PC-3 (cell line): ENCODE results near the gene S100A16. TPM values are rescaled to one million over a fixed set of nuclear protein-coding genes. Genes with fewer than 3 reads are reported as not detected.

ENCODE experiments used
- ATAC-seq: fragments of 200-7000 bp; cut with Tn5 transposase; 2 replicates; pipeline ENCODE4 v1.9.1; 2020; ENCODE audit warnings: mild to moderate bottlenecking, moderate library complexity
- BruUV-seq: library from RNA; stranded (reverse); fragments of 400-500 nt; replicated peaks from 2 replicates; lab custom pipeline; 2021; lab: Mats Ljungman, UMichigan
- CTCF ChIA-PET: fragments of 300-600 bp; sonication (Branson Sonifier 250); formaldehyde crosslinking; loops from one replicate; lab custom pipeline; 2022; ENCODE audit warnings: antibody characterized with exemption; lab: Charles Lee
- POLR2A ChIA-PET: fragments of 300-600 bp; sonication (Branson Sonifier 250); formaldehyde crosslinking; loops from one replicate; lab custom pipeline; 2022; ENCODE audit warnings: antibody characterized with exemption; ENCODE audit not compliant: unreplicated experiment; lab: Charles Lee
- DNase-seq: peaks from one replicate; pipeline ENCODE4 v3.0.0-alpha.2; 2015
- H2AFZ ChIP-seq: fragments of 300-600 bp; sonication (generic); 2 replicates; pipeline ENCODE4 v1.6.0; 2016; ENCODE audit warnings: antibody characterized with exemption, low read length
- H3F3A ChIP-seq: fragments of 300-600 bp; sonication (generic); one replicate; pipeline ENCODE4 v1.6.0; 2017; ENCODE audit warnings: antibody characterized with exemption, low read length, control low read depth, mild to moderate bottlenecking; ENCODE audit not compliant: unreplicated experiment
- H3K27ac ChIP-seq: fragments of 300-600 bp; sonication (generic); 2 replicates; pipeline ENCODE4 v1.5.1; 2016; ENCODE audit warnings: mild to moderate bottlenecking, low read length
- H3K27me3 ChIP-seq: fragments of 300-600 bp; sonication (generic); 2 replicates; pipeline ENCODE4 v1.6.1; 2016; ENCODE audit warnings: low read length, mixed read lengths
- H3K36me3 ChIP-seq: fragments of 300-600 bp; sonication (generic); 2 replicates; pipeline ENCODE4 v1.6.1; 2016; ENCODE audit warnings: low read depth, mixed run types, low read length, mixed read lengths
- H3K4me1 ChIP-seq: fragments of 300-600 bp; sonication (generic); 2 replicates; pipeline ENCODE4 v1.5.1; 2016; ENCODE audit warnings: low read length; ENCODE audit not compliant: insufficient read depth
- H3K4me2 ChIP-seq: fragments of 300-600 bp; sonication (generic); 2 replicates; pipeline ENCODE4 v1.6.0; 2016; ENCODE audit warnings: low read length
- H3K4me3 ChIP-seq: fragments of 300-600 bp; sonication (generic); 2 replicates; pipeline ENCODE4 v1.5.1; 2016; ENCODE audit warnings: mild to moderate bottlenecking, low read length, mixed read lengths
- H3K79me2 ChIP-seq: fragments of 300-600 bp; sonication (generic); 2 replicates; pipeline ENCODE4 v1.6.1; 2017; ENCODE audit warnings: low read length, mixed read lengths
- H3K9ac ChIP-seq: fragments of 300-600 bp; sonication (generic); 2 replicates; pipeline ENCODE4 v1.6.0; 2016; ENCODE audit warnings: mild to moderate bottlenecking, low read length
- H3K9me2 ChIP-seq: fragments of 300-600 bp; sonication (generic); replicated peaks from 2 replicates; pipeline ENCODE4 v1.6.1; 2016; ENCODE audit warnings: mixed run types, low read length, mixed read lengths
- H3K9me3 ChIP-seq: fragments of 300-600 bp; sonication (generic); 2 replicates; pipeline ENCODE4 v1.6.1; 2016; ENCODE audit warnings: low read length, mixed read lengths
- H4K20me1 ChIP-seq: fragments of 300-600 bp; sonication (generic); 2 replicates; pipeline ENCODE4 v1.6.1; 2016; ENCODE audit warnings: low read length, mixed read lengths
- CTCF ChIP-seq: fragments of 300-600 bp; sonication (generic); conservative IDR thresholded peaks from 2 replicates; pipeline ENCODE4 v1.5.1; 2017; ENCODE audit warnings: antibody characterized with exemption, low read depth, mild to moderate bottlenecking, low read length
- EZH2 ChIP-seq: fragments of 300-600 bp; sonication (generic); IDR thresholded peaks from one replicate; pipeline ENCODE4 v1.6.1; 2017; ENCODE audit warnings: antibody characterized with exemption, mild to moderate bottlenecking, low read length; ENCODE audit not compliant: unreplicated experiment
- EZH2phosphoT487 ChIP-seq: fragments of 300-600 bp; sonication (generic); IDR thresholded peaks from 2 replicates; pipeline ENCODE4 v1.6.1; 2018; ENCODE audit warnings: mild to moderate bottlenecking, antibody characterized with exemption, low read length, borderline replicate concordance
- intact Hi-C: fragments of 100-400 bp; cut with micrococcal nuclease; formaldehyde crosslinking; loops from 2 replicates; pipeline ENCODE4 v1.9.0; 2023
- total RNA-seq: library from RNA; depleted of rRNA; stranded (reverse); fragments of >200 nt; gene quantifications from 2 replicates; pipeline ENCODE4 v1.2.3, GENCODE V29; 2014

S100A16 gene
- total RNA-seq, 1 experiment from 2014 or later: 1,254 TPM

GRCh38 chr1:153560771-153561465 is 52.0 kb downstream of the S100A16 start:
- ATAC-seq (no peak), DNase-seq (no peak)
- ChIA-PET CTCF (interaction anchor here (0.6 kb wide), 2 partner anchors 53 to 207 kb away, joined by 3 to 5 read pairs; no protein-coding TSS in a partner anchor), POLR2A (interaction anchor here (0.7 kb wide), 1 partner anchor 46 kb away, joined by 3 read pairs; no protein-coding TSS in a partner anchor)
- Histone ChIP-seq H3K9ac (no peak overlapping the region), H2AFZ (no peak overlapping the region), H3K36me3 (no peaks in the 10 kb centered on the region), H3F3A (peaks cover 2% of the 10 kb centered on the region), H3K4me1 (peaks cover 31% of the 10 kb centered on the region), H3K79me2 (peaks cover 34% of the 10 kb centered on the region), H4K20me1 (no peaks in the 10 kb centered on the region), H3K27ac (no peak overlapping the region), H3K9me3 (no peaks in the 10 kb centered on the region), H3K27me3 (no peaks in the 10 kb centered on the region), H3K4me2 (no peak overlapping the region), H3K9me2 (no peaks in the 10 kb centered on the region), H3K4me3 (no peak overlapping the region)
- BruUV-seq: no TSS peak
- intact Hi-C loops: no loop called here
- no peak for TF ChIP-seq EZH2phosphoT487
- TF ChIP-seq CTCF: no peak
- TF ChIP-seq EZH2: no peak

- no peaks in the 10 kb centered on the region for H3K36me3 ChIP-seq
- H3K9me3 ChIP-seq: no peaks in the 10 kb centered on the region
- H3K4me1 ChIP-seq: peaks cover 24% of the 10 kb centered on the region
- ATAC-seq (no peak), DNase-seq (no peak)
- no peak overlapping the region for H3K27ac ChIP-seq
- TF ChIP-seq EZH2: no peak
- TF ChIP-seq EZH2phosphoT487: no peak
- no peak for TF ChIP-seq CTCF
- POLR2A ChIA-PET: interaction anchor here (0.7 kb wide), 1 partner anchor 45 kb away, joined by 3 read pairs; no protein-coding TSS in a partner anchor
- H3K27me3 ChIP-seq: no peaks in the 10 kb centered on the region
- intact Hi-C loops: no loop called here
- H3K9ac ChIP-seq: no peak overlapping the region
- CTCF ChIA-PET: interaction anchor here (0.6 to 1.1 kb wide), 3 partner anchors 50 to 206 kb away, joined by 3 to 5 read pairs (median 3); no protein-coding TSS in a partner anchor
- H2AFZ ChIP-seq: no peak overlapping the region
- H3F3A ChIP-seq: no peaks in the 10 kb centered on the region
- no peaks in the 10 kb centered on the region for H4K20me1 ChIP-seq
- H3K4me2 ChIP-seq: no peak overlapping the region
- BruUV-seq: no TSS peak
- H3K9me2 ChIP-seq: no peaks in the 10 kb centered on the region
- no peak overlapping the region for H3K4me3 ChIP-seq
- H3K79me2 ChIP-seq: peaks cover 31% of the 10 kb centered on the region
Observed at GRCh38 chr1:153560241-153560640, 52.7 kb downstream of the S100A16 start.
